SK-N-SH (cell line): Measurements from ENCODE around the gene FAM131A. TPM values are rescaled to one million over a fixed set of nuclear protein-coding genes. Genes with fewer than 3 reads are reported as not detected.
A peak's percentile ranks its signal among the peaks of the same experiment; 100 is the strongest.

Experiments
- CTCF ChIA-PET: fragments of 300-600, 350-600 bp; formaldehyde crosslinking; extraction: SDS; loops from one replicate; lab custom pipeline; 2021; lab: Yijun Ruan, JAX
- POLR2A ChIA-PET: fragments of 350-600 bp; sonication (Branson Sonifier 250); formaldehyde crosslinking; extraction: SDS; loops from one replicate; lab custom pipeline; 2020; ENCODE audit warnings: antibody characterized with exemption, inconsistent platforms; lab: Yijun Ruan, JAX
- DNase-seq: peaks from one replicate; pipeline ENCODE4 v3.0.0; 2012
- H2AFZ ChIP-seq: fragments of 200-600 bp; sonication (generic); 2 replicates; pipeline ENCODE4 v1.8.1; 2016; ENCODE audit warnings: antibody characterized with exemption, mild to moderate bottlenecking, low read depth
- H3F3A ChIP-seq: fragments of 200-600 bp; sonication (generic); replicated peaks from 2 replicates; pipeline ENCODE3; 2016; ENCODE audit warnings: antibody characterized with exemption, mild to moderate bottlenecking; ENCODE audit not compliant: insufficient read depth
- H3K27ac ChIP-seq, 2 experiments: fragments of 200-500 bp in 1 of 2; fragments of 200-600 bp in 1 of 2; sonication (Bioruptor generic) in 1 of 2; sonication (generic), shearing (Covaris generic) in 1 of 2; 2 replicates each; pipeline versions ENCODE4 v1.5.1 to v1.6.1; 2014 to 2016; ENCODE audit warnings: low read depth in 2 of 2, inconsistent platforms in 1 of 2, low read length in 1 of 2, mild to moderate bottlenecking in 1 of 2, mixed read lengths in 1 of 2
- H3K27me3 ChIP-seq: fragments of 200-600 bp; sonication (generic), shearing (Covaris generic); 2 replicates; pipeline ENCODE4 v1.6.1; 2016; ENCODE audit warnings: mixed run types; ENCODE audit not compliant: insufficient read depth
- H3K36me3 ChIP-seq, 2 experiments: fragments of 200-500 bp in 1 of 2; fragments of 200-600 bp in 1 of 2; sonication (Bioruptor generic) in 1 of 2; sonication (generic) in 1 of 2; replicated peaks in 1 of 2; 2 replicates each; pipeline versions ENCODE3 to v1.5.1; 2014 to 2016; ENCODE audit warnings: low read length in 1 of 2, mild to moderate bottlenecking in 1 of 2; ENCODE audit not compliant: insufficient read depth in 2 of 2, control insufficient read depth in 1 of 2
- H3K4me1 ChIP-seq, 2 experiments: fragments of 200-500 bp in 1 of 2; fragments of 200-600 bp in 1 of 2; sonication (Bioruptor generic) in 1 of 2; sonication (generic), shearing (Covaris generic) in 1 of 2; 2 replicates each; pipeline versions ENCODE4 v1.5.1 to v1.6.1; 2014 to 2016; ENCODE audit warnings: low read depth in 1 of 2, low read length in 1 of 2, mixed run types in 1 of 2; ENCODE audit not compliant: insufficient read depth in 2 of 2, control insufficient read depth in 1 of 2
- H3K4me2 ChIP-seq: fragments of 200-600 bp; sonication (generic), shearing (Covaris generic); 2 replicates; pipeline ENCODE4 v1.6.1; 2017; ENCODE audit warnings: mixed run types
- H3K4me3 ChIP-seq, 2 experiments: fragments of 200-500 bp in 1 of 2; fragments of 200-600 bp in 1 of 2; sonication (Bioruptor generic) in 1 of 2; sonication (generic), shearing (Covaris generic) in 1 of 2; 2 replicates each; pipeline versions ENCODE4 v1.5.1 to v1.8.1; 2014 to 2016; ENCODE audit warnings: low read depth in 2 of 2, inconsistent platforms in 1 of 2, low read length in 1 of 2, mild to moderate bottlenecking in 1 of 2, mixed read lengths in 1 of 2, moderate library complexity in 1 of 2
- H3K79me2 ChIP-seq: fragments of 200-600 bp; sonication (generic); 2 replicates; pipeline ENCODE4 v1.8.1; 2017; ENCODE audit warnings: mild to moderate bottlenecking; ENCODE audit not compliant: insufficient read depth
- H3K9ac ChIP-seq: fragments of 200-600 bp; sonication (generic); 2 replicates; pipeline ENCODE4 v1.6.1; 2017; ENCODE audit warnings: mixed run types
- H3K9me2 ChIP-seq: fragments of 200-600 bp; sonication (generic); 2 replicates; pipeline ENCODE4 v1.6.1; 2017; ENCODE audit warnings: mixed run types
- H3K9me3 ChIP-seq: fragments of 200-600 bp; sonication (generic); 2 replicates; pipeline ENCODE4 v1.6.1; 2017; ENCODE audit warnings: mixed run types, mild to moderate bottlenecking, moderate library complexity
- H4K20me1 ChIP-seq: fragments of 200-600 bp; sonication (generic); 2 replicates; pipeline ENCODE4 v1.6.1; 2017; ENCODE audit warnings: mild to moderate bottlenecking, mixed run types; ENCODE audit not compliant: insufficient read depth
- CHD2 ChIP-seq: fragments of 150-350 bp; IDR thresholded peaks from 2 replicates; pipeline ENCODE4 v1.6.1; 2018; ENCODE audit warnings: low read length; ENCODE audit not compliant: partially characterized antibody
- CTCF ChIP-seq: fragments of 200-600 bp; sonication (generic); IDR thresholded peaks from 2 replicates; pipeline ENCODE4 v1.6.1; 2017; ENCODE audit warnings: antibody characterized with exemption, mild to moderate bottlenecking, moderate library complexity
- ELF1 ChIP-seq: IDR thresholded peaks from 2 replicates; pipeline ENCODE4 v1.4.0; 2012
- FOSL2 ChIP-seq: IDR thresholded peaks from 2 replicates; pipeline ENCODE4 v1.4.0; 2012; ENCODE audit warnings: low read depth, mild to moderate bottlenecking, moderate library complexity, borderline replicate concordance
- FOXJ3 ChIP-seq: sonication (generic); formaldehyde crosslinking; IDR thresholded peaks from 2 replicates; pipeline ENCODE4 v1.5.1; 2020; ENCODE audit warnings: mild to moderate bottlenecking, missing genetic modification reagents
- FOXM1 ChIP-seq: IDR thresholded peaks from 2 replicates; pipeline ENCODE4 v1.4.0; 2012; ENCODE audit warnings: low read depth, mild to moderate bottlenecking
- GABPA ChIP-seq: IDR thresholded peaks from 2 replicates; pipeline ENCODE4 v1.4.0; 2012; ENCODE audit warnings: low read depth, mild to moderate bottlenecking
- GATA2 ChIP-seq: sonication (generic); formaldehyde crosslinking; IDR thresholded peaks from 2 replicates; pipeline ENCODE4 v1.5.0; 2020; ENCODE audit warnings: mild to moderate bottlenecking, missing genetic modification reagents
- MEF2A ChIP-seq: IDR thresholded peaks from 2 replicates; pipeline ENCODE4 v1.4.0; 2012; ENCODE audit warnings: low read depth, borderline replicate concordance
- MXI1 ChIP-seq: IDR thresholded peaks from 2 replicates; pipeline ENCODE4 v1.6.1; 2012; ENCODE audit warnings: mild to moderate bottlenecking, low read depth, low read length, improper control_type of control experiment
- NFIC ChIP-seq: IDR thresholded peaks from 2 replicates; pipeline ENCODE4 v1.4.0; 2012; ENCODE audit warnings: borderline replicate concordance
- NRF1 ChIP-seq: IDR thresholded peaks from 2 replicates; pipeline ENCODE4 v1.6.1; 2012; ENCODE audit warnings: low read depth, mild to moderate bottlenecking, low read length
- POLR2AphosphoS5 ChIP-seq: IDR thresholded peaks from 2 replicates; pipeline ENCODE4 v1.6.1; 2012; ENCODE audit warnings: low read depth, low read length
- RAD21 ChIP-seq: IDR thresholded peaks from 2 replicates; pipeline ENCODE4 v1.6.1; 2012; ENCODE audit warnings: mild to moderate bottlenecking, low read length
- RCOR1 ChIP-seq: fragments of 150-350 bp; IDR thresholded peaks from 2 replicates; pipeline ENCODE4 v1.6.1; 2017; ENCODE audit warnings: antibody characterized with exemption, low read length
- RFX5 ChIP-seq: IDR thresholded peaks from 2 replicates; pipeline ENCODE4 v1.6.1; 2012; ENCODE audit warnings: mild to moderate bottlenecking, improper control_type of control experiment, low read length
- SIN3A ChIP-seq: IDR thresholded peaks from 2 replicates; pipeline ENCODE4 v1.6.1; 2012; ENCODE audit warnings: low read depth, mild to moderate bottlenecking, low read length, moderate library complexity, borderline replicate concordance
- SMC3 ChIP-seq: IDR thresholded peaks from 2 replicates; pipeline ENCODE4 v1.6.1; 2012; ENCODE audit warnings: low read depth, low read length, improper control_type of control experiment
- TAF1 ChIP-seq: IDR thresholded peaks from 2 replicates; pipeline ENCODE4 v1.6.1; 2012; ENCODE audit warnings: low read depth, mild to moderate bottlenecking, low read length, moderate library complexity, borderline replicate concordance
- TCF12 ChIP-seq: IDR thresholded peaks from 2 replicates; pipeline ENCODE4 v1.4.0; 2012
- ZBTB33 ChIP-seq: IDR thresholded peaks from 2 replicates; pipeline ENCODE4 v1.4.0; 2012; ENCODE audit warnings: low read depth, borderline replicate concordance
- WGBS: methylation state at CpG from one replicate; pipeline ENCODE4 v1.1.6; 2017; ENCODE audit warnings: low lambda C conversion rate; 5-methylcytosine and 5-hydroxymethylcytosine counted together
- polyA plus RNA-seq, 3 experiments: library from polyadenylated mRNA; depleted of rRNA; stranded (reverse); fragments of >200 nt; gene quantifications; 2 replicates each; pipeline ENCODE4 v1.2.3, GENCODE V29; 2012
- TF ChIP-seq, protein P1 (sequence below): IDR thresholded peaks from 2 replicates; pipeline ENCODE4 v1.4.0; 2012; ENCODE audit warnings: low read depth, borderline replicate concordance
- TF ChIP-seq, protein P2 (sequence below): IDR thresholded peaks from 2 replicates; pipeline ENCODE4; 2012
- TF ChIP-seq, protein P3 (sequence below): fragments of 150-350 bp; IDR thresholded peaks from 2 replicates; pipeline ENCODE4 v1.6.1; 2017; ENCODE audit warnings: antibody characterized with exemption, low read length, low read depth, borderline replicate concordance

FAM131A gene
- polyA plus RNA-seq, 1 of the 3 experiments (the other 2 are of a cell fraction): 31.6 TPM

- no peak overlapping the region for H2AFZ ChIP-seq
- H3K9me3 ChIP-seq: no peaks in the 10 kb centered on the region
- ChIA-PET POLR2A (no interaction called here), CTCF (interaction anchor here (0.5 to 2.2 kb wide), 19 partner anchors 9 to 404 kb away, joined by 3 to 8 read pairs (median 4); partner anchors contain the start of genes ABCF3 and PSMD2)
- WGBS: 47% methylated on average over 9 of the region's 10 CpGs
- no peaks in the 10 kb centered on the region for H4K20me1 ChIP-seq
- H3K27me3 ChIP-seq: no peaks in the 10 kb centered on the region; the same call in 1 of the 2 replicates
- peak; percentile 83 for DNase-seq
- peaks cover 0 to 4% of the 10 kb centered on the region in 2 experiments; a peak in 1 of 4 replicates for H3K4me1 ChIP-seq
- H3K9me2 ChIP-seq: no peaks in the 10 kb centered on the region
- no peaks in the 10 kb centered on the region for H3K79me2 ChIP-seq
- peaks cover 4% of the 10 kb centered on the region for H3F3A ChIP-seq
- H3K9ac ChIP-seq: no peak overlapping the region
- TF ChIP-seq FOSL2: no peak
- peak; percentile 78 for TF ChIP-seq RAD21
- TF ChIP-seq GABPA: no peak
- TF ChIP-seq TCF12: no peak
- TF ChIP-seq MXI1: no peak
- peak; percentile 51 for TF ChIP-seq SMC3
- TF ChIP-seq RFX5: no peak
- no peak for TF ChIP-seq NFIC
- no peak for TF ChIP-seq MEF2A
- TF ChIP-seq CTCF: peak; percentile 68
- H3K4me2 ChIP-seq: no peak overlapping the region
- no peak overlapping the region for H3K27ac ChIP-seq
- H3K4me3 ChIP-seq: no peak overlapping the region; a peak in 1 of 4 replicates
- H3K36me3 ChIP-seq: no peaks in the 10 kb centered on the region
Observed at GRCh38 chr3:184289426-184289938, 47.9 kb upstream of the FAM131A start.

GRCh38 chr3:184290331-184290730 lies 47.1 kb upstream of the FAM131A start:
- H3K9me3 ChIP-seq: no peaks in the 10 kb centered on the region
- H2AFZ ChIP-seq: no peak overlapping the region
- no peak for DNase-seq
- TF ChIP-seq ELF1: no peak
- no peak for TF ChIP-seq SIN3A
- TF ChIP-seq TAF1: no peak
- no peak for TF ChIP-seq FOSL2
- no peak for TF ChIP-seq RCOR1
- TF ChIP-seq GATA2 (CRISPR knock-in tag): no peak
- TF ChIP-seq, protein P1, sequence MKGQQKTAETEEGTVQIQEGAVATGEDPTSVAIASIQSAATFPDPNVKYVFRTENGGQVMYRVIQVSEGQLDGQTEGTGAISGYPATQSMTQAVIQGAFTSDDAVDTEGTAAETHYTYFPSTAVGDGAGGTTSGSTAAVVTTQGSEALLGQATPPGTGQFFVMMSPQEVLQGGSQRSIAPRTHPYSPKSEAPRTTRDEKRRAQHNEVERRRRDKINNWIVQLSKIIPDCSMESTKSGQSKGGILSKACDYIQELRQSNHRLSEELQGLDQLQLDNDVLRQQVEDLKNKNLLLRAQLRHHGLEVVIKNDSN: no peak
- no peak for TF ChIP-seq NRF1
- no peak for TF ChIP-seq FOXJ3 (CRISPR knock-in tag)
- TF ChIP-seq FOXM1: no peak
- TF ChIP-seq ZBTB33: no peak
- no peak for TF ChIP-seq CHD2
- TF ChIP-seq, protein P2, sequence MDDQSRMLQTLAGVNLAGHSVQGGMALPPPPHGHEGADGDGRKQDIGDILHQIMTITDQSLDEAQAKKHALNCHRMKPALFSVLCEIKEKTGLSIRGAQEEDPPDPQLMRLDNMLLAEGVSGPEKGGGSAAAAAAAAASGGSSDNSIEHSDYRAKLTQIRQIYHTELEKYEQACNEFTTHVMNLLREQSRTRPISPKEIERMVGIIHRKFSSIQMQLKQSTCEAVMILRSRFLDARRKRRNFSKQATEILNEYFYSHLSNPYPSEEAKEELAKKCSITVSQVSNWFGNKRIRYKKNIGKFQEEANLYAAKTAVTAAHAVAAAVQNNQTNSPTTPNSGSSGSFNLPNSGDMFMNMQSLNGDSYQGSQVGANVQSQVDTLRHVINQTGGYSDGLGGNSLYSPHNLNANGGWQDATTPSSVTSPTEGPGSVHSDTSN: no peak
- TF ChIP-seq, protein P3, sequence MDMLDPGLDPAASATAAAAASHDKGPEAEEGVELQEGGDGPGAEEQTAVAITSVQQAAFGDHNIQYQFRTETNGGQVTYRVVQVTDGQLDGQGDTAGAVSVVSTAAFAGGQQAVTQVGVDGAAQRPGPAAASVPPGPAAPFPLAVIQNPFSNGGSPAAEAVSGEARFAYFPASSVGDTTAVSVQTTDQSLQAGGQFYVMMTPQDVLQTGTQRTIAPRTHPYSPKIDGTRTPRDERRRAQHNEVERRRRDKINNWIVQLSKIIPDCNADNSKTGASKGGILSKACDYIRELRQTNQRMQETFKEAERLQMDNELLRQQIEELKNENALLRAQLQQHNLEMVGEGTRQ: no peak
- TF ChIP-seq GABPA: no peak
- TF ChIP-seq POLR2AphosphoS5: no peak
- no peak for TF ChIP-seq MXI1

More at GRCh38 chr3:184290331-184290730, 47.1 kb upstream of the FAM131A start:
- H3K9me2 ChIP-seq: no peaks in the 10 kb centered on the region
- H4K20me1 ChIP-seq: no peaks in the 10 kb centered on the region
- peaks cover 4% of the 10 kb centered on the region for H3F3A ChIP-seq
- no peak overlapping the region for H3K9ac ChIP-seq
- no peaks in the 10 kb centered on the region for H3K36me3 ChIP-seq
- H3K4me1 ChIP-seq: no peaks in the 10 kb centered on the region
- WGBS: 94% methylated on average over 10 of the region's 10 CpGs
- H3K27me3 ChIP-seq: no peaks in the 10 kb centered on the region; the same call in 1 of the 2 replicates
- ChIA-PET CTCF (interaction anchor here (0.9 to 4.2 kb wide), 7 partner anchors 38 to 395 kb away, joined by 3 to 18 read pairs (median 3); no protein-coding TSS in a partner anchor), POLR2A (no interaction called here)
- H3K4me2 ChIP-seq: no peak overlapping the region
- no peaks in the 10 kb centered on the region for H3K79me2 ChIP-seq
- no peak overlapping the region for H3K4me3 ChIP-seq
- H3K27ac ChIP-seq: no peak overlapping the region
